GM21737 (cell line): ENCODE results near the gene CCP110.

Experiments
- ATAC-seq: cut with Tn5 transposase; IDR thresholded peaks from one replicate; pipeline ENCODE4 v1.9.1; 2021; ENCODE audit warnings: mild to moderate bottlenecking, moderate library complexity; ENCODE audit not compliant: unreplicated experiment

The CCP110 gene, protein sequence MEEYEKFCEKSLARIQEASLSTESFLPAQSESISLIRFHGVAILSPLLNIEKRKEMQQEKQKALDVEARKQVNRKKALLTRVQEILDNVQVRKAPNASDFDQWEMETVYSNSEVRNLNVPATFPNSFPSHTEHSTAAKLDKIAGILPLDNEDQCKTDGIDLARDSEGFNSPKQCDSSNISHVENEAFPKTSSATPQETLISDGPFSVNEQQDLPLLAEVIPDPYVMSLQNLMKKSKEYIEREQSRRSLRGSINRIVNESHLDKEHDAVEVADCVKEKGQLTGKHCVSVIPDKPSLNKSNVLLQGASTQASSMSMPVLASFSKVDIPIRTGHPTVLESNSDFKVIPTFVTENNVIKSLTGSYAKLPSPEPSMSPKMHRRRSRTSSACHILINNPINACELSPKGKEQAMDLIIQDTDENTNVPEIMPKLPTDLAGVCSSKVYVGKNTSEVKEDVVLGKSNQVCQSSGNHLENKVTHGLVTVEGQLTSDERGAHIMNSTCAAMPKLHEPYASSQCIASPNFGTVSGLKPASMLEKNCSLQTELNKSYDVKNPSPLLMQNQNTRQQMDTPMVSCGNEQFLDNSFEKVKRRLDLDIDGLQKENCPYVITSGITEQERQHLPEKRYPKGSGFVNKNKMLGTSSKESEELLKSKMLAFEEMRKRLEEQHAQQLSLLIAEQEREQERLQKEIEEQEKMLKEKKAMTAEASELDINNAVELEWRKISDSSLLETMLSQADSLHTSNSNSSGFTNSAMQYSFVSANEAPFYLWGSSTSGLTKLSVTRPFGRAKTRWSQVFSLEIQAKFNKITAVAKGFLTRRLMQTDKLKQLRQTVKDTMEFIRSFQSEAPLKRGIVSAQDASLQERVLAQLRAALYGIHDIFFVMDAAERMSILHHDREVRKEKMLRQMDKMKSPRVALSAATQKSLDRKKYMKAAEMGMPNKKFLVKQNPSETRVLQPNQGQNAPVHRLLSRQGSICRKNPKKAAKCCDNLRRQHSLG

DNA sequence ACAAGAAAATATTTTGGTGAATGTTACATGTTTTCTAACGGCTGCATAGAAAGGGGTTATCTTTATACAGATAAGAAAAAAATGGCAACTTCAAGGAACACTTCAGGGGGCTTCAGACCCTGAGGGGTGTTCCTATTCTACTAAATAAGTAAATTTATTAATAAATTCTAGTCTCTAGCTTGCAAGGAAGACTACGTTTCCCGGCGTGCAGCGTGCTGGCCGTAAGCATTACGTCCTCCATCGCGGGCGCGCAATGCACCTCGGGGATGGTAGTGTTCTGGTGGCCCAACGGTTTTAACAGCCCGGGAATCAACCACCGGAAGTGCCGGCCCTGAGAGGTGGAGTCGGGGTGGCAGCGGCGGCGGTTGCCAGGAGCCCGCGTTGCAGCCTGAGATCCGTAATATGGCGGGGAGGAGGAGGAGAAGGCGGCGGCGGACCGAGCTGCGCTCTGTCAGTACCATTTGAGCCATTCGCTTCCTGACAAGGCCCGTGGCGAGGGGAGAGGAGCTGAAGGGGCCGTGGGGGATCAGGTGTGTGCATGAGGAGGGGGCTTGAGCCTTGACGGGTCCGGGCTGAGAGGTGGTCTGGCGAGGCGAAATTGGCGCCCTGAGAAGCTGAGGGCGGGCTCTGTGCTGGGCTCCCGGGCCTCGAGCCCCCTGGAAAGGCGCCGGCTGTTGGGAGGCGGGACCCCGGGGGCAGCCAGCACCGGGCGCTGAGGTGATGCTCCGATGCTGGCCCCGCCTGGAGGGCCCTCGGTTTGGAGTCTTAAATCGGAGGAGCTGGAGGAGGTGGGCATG is at the start of gene CCP110:
TSS of gene CCP110 (plus strand) at position 384 of the 797 bp plus-strand sequence. CDS start 3,940 bp downstream, outside the sequence.
- peak; percentile 58 for ATAC-seq

DNA sequence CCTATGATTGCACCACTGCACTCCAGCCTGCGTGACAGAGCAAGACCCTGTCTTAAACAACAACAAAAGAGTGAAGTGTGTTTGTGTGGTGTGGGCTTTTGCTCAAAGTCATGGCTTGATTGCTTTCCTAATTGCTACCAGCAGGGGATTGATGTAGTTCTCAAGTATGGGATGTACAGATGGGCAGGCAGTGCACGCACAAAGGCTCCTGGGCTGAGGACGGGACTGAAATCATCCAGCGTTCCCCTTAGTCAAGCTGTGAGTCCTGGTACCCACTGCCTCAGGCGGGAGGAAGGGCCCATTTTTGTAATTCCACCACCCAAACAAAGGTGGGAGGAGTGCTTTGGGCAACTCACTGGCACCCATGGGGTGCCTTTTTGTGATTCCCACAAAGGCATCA is 49.1 kb upstream of the CCP110 start:
- ATAC-seq: no peak

DNA sequence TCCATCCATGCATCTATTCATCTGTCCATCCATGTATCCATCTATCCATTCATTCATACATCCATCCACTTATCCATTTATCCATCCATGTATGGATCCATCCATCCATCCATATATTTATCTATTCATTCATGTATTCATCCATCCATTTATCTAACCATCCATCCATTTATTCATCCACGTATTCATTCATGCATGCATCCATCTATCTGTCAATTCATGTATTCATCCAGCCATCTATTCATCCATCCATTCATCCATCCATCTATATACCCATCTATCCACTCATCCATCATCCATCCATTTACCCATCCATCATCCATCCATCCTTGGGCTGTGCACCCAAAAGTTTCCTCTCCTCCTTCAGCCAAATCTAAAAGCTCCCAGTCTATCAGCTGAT is 45.2 kb upstream of the CCP110 start:
- ATAC-seq: no peak

DNA sequence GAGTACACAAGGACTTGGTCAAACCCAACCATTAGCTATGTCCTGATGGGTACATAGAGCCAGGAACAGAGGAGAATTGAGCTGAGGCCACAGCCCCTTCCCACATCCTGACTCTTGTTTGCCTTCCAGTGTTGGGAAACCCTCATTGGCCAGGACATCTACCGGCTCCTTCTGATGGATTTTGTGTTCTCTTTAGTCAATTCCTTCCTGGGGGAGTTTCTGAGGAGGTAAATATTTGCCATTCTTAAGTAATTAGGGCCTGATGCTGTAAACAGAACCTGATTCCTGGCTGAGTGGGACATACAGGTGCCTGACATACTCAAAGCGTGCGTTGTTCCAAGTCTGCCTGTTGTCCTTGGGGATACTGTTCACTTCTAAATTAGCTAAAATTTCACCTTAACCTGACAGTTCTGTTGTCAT is 44.4 kb upstream of the CCP110 start:
- ATAC-seq: no peak

DNA sequence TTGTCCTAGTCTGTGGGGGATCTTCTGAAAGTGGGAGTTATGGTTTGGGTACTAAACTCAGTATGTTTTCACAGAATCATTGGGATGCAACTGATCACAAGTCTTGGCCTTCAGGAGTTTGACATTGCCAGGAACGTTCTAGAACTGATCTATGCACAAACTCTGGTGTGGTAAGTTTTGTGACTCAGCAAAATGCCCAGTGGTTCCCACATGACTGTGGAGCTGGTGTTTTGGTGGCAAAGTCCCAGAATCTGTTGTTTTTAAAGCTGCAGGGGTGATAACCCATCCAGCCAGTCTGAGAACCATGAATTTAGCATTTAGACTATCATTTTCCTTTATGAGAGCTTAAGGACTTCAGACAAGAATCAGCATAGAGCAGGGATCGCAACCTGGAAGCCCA is 42.4 kb upstream of the CCP110 start:
- ATAC-seq: no peak

DNA sequence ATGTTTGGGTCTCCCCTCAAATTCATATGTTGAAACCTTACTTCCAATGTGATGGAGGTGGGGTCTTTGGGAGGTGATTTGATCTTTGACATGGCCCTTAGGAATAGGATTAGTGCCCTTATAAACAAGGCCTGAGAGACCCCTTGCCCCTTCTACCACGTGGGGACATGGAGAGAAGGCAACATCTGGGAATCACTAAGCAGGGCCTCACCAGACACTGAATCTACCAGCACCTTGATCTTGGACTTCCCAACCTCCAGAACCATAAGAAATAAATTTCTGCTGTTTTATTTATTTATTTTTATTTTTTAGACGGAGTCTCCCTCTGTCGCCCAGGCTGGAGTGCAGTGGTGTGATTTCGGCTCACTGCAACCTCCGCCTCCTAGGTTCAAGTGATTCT is 42.0 kb upstream of the CCP110 start:
- ATAC-seq: no peak

DNA sequence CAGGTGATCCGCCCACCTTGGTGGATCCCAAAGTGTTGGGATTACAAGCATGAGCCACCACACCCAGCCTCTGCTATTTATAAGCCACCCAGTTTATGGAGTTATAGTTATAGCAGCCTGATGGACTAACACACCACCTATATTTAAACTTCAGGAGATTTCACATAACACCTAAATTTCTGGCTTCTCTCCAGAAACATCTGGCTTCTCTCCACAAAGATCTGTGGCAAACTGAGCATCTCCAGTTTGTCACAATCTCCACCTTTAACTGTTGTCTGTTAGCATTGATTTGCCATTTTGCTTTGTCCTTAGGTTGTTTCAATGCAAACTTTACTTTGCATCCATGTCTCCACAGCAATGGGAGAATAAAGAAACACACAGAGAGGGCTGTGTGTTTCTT is 41.5 kb upstream of the CCP110 start:
- no peak for ATAC-seq

DNA sequence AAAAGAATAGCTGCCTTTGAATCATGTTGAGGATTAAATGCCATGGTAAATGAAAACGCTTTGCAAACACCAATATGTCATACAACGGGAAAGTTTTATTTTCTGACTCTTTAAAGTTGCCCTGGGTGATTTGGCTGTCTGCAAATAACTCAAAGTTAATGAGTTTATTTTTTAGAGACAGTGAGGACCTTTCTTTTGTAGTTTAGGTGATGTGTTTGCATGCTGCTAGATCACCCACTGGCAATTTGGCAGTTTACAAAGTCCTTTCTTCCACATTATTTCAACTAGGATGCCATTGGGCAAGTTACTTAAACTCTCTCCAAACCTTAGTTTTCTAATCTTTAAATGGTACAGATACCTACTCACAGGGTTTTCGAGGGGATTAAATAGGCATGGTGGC is 39.6 kb upstream of the CCP110 start:
- no peak for ATAC-seq

DNA sequence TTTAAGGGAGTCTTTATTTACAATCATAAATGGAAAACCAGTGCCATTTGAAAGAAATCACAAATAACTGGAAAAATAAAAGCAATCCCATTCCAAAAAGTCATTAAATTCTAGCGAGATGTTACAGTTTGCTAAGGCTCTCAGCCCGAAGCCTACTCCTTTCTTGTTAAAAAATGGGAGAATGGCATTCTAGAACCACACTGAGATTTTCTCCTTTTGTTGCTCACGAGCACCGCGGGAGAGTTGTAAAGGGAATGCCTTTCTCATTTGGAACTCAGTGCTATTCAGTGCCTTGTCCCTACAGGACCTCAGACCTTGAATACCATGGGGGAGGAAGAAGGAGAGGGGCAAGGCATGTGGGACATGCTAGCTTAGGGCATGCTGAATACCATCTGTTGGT is 38.1 kb upstream of the CCP110 start:
- ATAC-seq: no peak

DNA sequence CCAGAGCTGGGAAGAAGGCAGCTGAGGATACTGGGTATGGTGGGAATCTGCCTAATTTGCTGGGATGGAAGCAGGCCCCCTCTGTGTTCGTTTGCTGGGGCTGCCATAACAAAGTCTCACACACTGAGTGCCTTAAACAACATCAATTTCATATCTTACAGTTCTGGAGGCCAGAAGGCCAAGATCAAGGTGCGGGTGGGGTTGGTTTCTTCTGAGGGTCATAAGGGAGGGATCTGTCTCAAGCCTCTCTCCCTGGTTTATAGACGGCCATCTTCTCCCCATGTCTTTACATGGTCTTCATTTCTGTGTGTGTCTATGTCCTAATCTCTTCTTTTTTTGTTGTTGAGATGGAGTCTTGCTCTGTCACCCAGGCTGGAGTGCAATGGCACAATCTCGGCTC is 37.7 kb upstream of the CCP110 start:
- no peak for ATAC-seq

DNA sequence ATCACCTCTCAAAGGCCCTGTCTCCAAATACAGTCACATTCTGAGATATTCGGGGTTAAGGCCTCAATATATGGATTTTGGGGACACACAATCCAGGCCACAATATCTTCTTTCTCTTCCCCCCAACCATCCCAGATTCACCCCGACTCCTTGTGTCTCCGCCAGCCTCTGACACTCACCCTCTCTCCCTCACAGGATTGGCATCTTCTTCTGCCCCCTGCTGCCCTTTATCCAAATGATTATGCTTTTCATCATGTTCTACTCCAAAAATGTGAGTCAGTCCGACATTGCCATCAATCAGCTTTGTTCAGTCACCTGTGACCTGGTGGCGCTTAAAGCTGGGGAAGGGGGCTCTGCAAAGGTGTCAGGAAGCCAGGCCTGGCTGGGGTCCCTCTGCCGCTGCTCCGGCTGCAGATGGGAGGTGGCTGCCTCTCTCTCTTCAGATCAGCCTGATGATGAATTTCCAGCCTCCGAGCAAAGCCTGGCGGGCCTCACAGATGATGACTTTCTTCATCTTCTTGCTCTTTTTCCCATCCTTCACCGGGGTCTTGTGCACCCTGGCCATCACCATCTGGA is 36.9 kb upstream of the CCP110 start:
- no peak for ATAC-seq

DNA sequence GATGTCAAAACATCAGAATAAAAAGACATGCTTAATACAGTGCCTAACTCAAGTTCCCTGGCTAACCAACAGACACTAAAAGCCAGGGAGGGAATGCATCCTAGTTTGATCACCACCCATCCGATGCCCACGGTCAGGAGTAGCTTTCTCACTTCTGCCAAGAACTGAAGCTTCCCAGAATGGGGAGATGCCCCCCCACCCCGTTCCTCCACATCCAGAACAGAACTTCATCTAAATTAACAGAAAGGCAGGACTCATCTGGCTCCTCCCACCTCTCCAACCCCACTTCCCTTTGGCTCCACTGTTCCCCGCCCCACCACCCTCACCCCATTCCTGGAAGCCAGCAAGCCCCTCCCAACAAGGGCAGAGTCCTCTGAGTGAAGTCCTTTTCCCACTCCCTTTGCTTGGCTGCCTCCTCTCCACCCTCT is 35.5 kb upstream of the CCP110 start:
- no peak for ATAC-seq

DNA sequence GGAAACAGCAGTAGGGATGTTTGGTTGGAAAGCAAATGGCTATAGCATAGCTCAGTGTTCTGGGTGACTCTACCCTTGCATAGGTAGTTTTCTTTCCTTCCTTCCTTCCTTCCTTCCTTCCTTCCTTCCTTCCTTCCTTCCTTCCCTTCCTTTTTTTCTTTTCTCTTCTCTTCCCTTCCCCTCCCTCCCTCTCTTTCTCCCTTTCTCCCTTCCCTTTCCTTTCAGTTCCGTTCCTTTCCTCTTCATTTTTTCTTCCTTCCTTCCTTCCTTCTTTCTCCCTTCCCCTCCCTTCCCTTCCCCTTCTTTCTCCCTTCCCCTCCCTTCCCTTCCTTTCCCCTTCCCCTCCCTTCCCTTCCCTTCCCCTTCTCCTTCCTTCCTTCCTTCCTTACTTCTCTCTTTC is 33.1 kb upstream of the CCP110 start:
- no peak for ATAC-seq

DNA sequence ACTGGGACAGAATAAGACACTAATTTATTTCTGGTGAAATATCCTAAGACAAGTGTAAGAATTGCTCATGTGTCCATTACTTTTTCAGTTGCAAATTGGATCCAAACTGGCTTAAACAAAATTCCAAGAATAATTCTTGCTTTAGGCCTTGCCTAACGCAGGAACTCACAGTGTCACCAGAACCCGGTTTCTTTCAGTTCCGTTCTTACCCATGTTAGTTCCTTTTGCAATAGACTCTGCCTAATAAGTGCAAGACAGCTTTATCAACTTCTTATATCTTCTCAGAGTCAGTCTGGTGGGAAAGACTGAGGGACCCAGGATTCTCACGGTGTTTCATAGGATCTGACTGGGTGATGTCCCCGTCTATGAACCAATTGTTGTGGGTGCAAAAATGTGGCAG is 26.6 kb upstream of the CCP110 start:
- no peak for ATAC-seq

DNA sequence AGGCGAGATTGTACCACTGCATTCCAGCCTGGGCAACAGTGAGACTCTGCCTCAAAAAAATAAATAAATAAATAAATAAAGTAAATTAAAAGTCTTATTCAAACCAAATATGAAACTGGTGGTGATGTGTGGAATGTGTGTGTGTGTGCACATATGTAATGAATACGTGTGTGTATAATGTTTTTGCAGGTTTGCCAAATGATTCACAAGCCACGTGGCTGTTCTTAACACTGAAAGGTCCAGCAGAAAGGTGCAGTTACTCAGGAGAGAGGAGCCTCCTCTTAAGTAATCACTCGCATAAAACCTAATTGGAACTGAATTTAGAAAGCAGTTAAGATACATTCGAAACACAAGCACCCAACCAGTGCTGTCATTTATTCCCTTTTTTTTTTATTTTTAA is 24.7 kb upstream of the CCP110 start:
- no peak for ATAC-seq

DNA sequence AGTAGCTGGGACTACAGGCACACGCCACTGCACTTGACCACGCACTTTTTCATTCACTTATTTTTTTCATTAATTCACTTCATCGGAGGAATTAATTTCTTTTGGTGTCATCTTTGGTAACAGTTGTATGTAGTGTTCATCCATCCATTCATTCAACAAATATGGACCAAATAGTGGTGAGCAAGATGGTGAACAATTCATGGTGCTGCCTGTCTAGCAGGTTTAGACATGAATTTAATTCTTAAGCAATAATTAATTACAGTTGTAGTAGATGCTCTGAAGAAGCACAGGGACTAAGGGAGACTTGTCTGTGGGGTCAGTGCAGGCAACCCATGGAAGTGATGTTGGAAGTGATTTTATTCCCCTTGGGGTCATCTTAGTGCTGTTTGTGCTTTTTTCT is 24.3 kb upstream of the CCP110 start:
- no peak for ATAC-seq

DNA sequence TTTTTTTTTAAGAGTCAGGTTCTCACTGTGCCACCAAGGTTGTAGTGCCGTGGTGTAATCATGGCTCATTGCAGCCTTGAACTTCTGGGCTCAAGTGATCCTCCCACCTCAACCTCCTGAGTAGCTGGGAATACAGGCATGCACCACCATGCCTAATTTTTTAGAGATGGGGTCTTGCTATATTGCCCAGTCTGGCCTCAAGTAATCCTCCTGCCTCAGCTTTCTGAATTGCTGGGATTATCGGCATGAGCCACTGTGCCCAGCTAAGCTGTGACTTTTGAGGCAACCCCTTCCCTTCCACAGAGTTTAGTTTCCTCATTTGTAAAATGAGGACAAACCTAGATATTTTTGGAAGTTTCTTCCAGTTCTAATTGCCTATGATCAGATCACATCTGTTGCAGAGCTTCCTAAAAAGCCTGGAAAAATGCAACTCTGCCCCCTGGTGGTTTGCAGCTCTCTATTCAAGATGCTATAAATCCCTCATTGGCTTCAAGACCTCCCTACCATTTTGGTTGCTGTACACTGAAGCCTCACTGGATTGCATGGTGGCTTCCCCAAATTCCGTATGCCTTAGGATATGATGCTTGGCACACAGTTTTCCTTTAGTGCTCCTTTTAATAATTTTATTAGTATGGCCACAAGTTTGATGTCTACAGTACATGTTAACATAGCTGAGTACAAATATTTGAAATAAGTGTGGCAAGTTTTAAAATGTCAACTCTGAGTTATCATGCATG is 21.2 kb upstream of the CCP110 start:
- ATAC-seq: no peak

DNA sequence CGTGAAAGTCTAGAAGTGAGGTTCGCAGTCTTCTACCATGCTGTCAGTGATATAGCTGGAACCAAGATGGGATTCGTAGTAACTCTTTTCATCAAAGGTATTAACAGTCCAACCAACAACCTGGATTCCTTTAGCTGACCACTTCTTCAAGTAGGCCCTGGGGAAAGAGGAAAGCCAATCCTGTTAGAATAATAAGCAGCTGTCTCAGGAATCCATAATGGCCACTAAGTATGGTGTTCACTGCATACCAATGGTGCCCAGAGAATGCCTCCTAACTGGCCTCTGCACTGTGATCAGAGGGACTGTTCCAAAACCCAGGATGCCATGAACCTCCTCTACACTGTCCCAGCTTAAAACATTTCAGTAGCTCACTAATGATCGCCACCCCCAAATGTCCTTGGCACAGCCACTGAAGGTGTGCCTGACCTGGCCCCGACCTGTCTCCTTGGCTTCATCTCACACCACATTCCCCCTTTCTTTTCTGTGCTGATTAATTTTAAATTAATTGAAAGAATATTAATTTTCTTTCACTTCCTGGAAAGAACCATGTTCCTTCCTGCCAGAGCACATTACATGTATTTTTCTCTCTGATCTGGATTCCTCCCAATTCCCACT is 20.2 kb upstream of the CCP110 start:
- no peak for ATAC-seq

DNA sequence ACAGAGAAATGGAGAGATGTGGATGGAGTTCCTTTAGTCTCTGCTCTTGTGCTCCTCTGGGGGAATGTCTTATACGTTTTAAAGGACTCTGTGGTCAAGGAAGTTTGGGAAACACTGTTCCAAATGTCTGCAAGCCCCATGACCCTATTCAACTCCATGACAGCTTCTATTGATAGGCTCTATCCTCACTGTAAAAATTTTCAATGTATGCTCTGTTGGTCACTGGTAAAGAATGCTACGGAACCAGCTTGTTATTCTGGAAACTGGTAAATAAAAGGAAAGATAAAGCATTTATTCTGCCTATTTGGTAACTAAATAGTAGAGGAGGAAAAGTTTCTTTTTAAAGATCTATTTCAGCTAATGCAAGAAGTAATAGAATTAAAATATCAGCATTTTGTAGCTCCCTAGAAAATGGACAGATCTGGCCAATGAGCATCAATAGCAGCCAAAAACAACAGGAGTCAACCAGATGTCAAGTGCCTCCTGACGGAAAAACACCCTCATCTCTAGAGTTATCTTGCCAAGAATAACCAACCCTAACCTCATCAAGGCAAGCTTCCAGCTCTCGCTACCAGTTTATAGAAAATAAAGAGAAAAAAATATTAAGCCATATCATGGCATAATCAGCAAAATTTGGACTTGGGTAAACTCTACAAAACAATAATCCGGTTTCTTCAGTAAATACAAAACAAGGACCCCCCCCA is 18.0 kb upstream of the CCP110 start:
- no peak for ATAC-seq
